H1 (cell line): ENCODE results near the gene NTN1. TPM values are rescaled to one million over a fixed set of nuclear protein-coding genes. Genes with fewer than 3 reads are reported as not detected.
A peak's percentile ranks its signal among the peaks of the same experiment; 100 is the strongest.

Source experiments
- CTCF ChIP-seq, 3 experiments: IDR thresholded peaks; 1 replicate in 2 of 3; 2 replicates in 1 of 3; pipeline versions ENCODE4 v1.5.1 to v1.6.1; 2011; ENCODE audit warnings: low read length in 3 of 3, mild to moderate bottlenecking in 3 of 3, inconsistent platforms in 2 of 3, low read depth in 1 of 3, moderate library complexity in 1 of 3; ENCODE audit not compliant: insufficient read depth in 1 of 3; ENCODE audit errors: control extremely low read depth in 1 of 3
- polyA plus RNA-seq, 7 experiments: library from polyadenylated mRNA; depleted of rRNA in 3 of 7; stranded (reverse) in 5 of 7; unstranded in 2 of 7; fragments of >200 nt in 5 of 7; fragments of 200-250 nt in 2 of 7; gene quantifications; 1 replicate in 5 of 7; 2 replicates in 1 of 7; 4 replicates in 1 of 7; pipeline versions ENCODE4 v1.2.1 to v1.2.3, GENCODE V29; 2011 to 2013; ENCODE audit warnings: missing spikeins in 2 of 7, mixed read lengths in 2 of 7
- total RNA-seq: library from RNA; stranded (reverse); fragmentation: NEBNext Ultra II Directional; extraction: Animal tissue kit (Norgen Biotek cat#: 25700); gene quantifications from 2 replicates; pipeline ENCODE4 v1.2.1, GENCODE V29; 2021

Gene NTN1
- total and polyA plus RNA-seq, 2 of the 8 experiments (the other 6 are each of a cell fraction or from before 2014, with no cell fraction given), result 2.0 to 2.3 TPM

DNA sequence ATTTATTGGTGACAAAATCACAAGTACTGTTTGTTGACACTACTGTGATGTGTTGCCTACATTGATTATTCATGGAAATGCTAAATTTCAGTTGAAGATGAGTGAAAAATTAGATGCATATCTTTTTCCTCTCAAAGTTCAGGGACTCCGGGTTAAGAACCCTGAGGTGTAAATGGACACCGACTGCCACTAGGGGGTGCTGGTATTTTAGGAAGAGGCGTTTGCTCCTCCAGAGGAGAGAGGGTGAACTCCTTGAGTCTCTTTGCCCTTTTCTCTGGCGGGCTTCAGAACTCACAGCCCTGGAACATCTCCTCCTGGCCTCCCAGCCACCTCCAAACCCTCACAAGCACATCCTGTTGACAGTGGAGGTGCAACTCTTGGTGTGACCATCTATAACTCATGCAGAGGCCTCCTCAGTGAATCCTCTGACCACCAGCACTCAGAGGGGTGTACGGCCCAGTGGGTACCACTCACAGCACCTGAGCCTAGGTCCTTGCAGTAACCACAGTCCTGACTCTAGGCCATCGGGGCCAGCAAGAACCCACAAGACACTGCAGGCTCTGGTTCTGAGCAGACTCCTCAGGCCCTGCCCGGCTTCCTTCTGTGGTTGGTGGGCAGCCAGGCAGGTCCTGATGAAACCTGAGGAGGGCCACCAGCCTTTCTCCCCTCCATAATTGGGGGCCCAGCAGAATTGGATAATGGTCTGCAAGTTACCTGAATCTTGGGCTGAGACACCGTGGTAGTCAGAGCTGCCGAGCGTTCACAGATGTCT is 29.6 kb upstream of the NTN1 start (continued):
- peak; percentile 65 to 99 (median 87) for TF ChIP-seq CTCF (IDR thresholded peaks at IDR 0.05; ENCODE audit: control extremely low read depth in 1 of 3, insufficient read depth in 1 of 3, low read depth in 1 of 3, low read length in 3 of 3)
- TF ChIP-seq, all 59 proteins: peak for 4
